Measurements from ENCODE around the gene BORCS8. TPM values are rescaled to one million over a fixed set of nuclear protein-coding genes. Genes with fewer than 3 reads are reported as not detected.

BORCS8 gene
- total RNA-seq, 4 donors from 2014 or later = 11.8 to 29.1 (median 18.8) TPM

GRCh38 chr19:19170053-19170872 lies 21.7 kb downstream of the BORCS8 start, which contains the start of gene MEF2B:
TSS of gene MEF2B (minus strand) at chr19:19170263. CDS start at chr19:19150735, 19,528 bp downstream.
- peak within 1 kb of the TSS in 3 of 4 donors; percentile 11 to 35 (median 30) for H3K4me3 ChIP-seq
- WGBS, 2 donors = 10 to 15% methylated on average over 24 to 56 of the region's 56 CpGs
- H3K4me1 ChIP-seq = peaks cover 0 to 21% (median 5%) of the 10 kb centered on the region in 4 donors
- H3K27me3 ChIP-seq = no peaks in the 10 kb centered on the region
- H3K9me3 ChIP-seq = no peaks in the 10 kb centered on the region
- DNase-seq (ENCODE audit: low spot score in 2 of 2) = peak; percentile 34 to 42
- H3K36me3 ChIP-seq = peaks cover 0 to 14% (median 0%) of the 10 kb centered on the region in 3 donors
- TF ChIP-seq POLR2A (IDR thresholded peaks at IDR 0.05) (no peak), CTCF (IDR thresholded peaks at IDR 0.05) (no peak), EP300 (IDR thresholded peaks at IDR 0.05) (no peak)
- no peak within 1 kb of the TSS for H3K27ac ChIP-seq

- 68 to 76% methylated on average over 9 of the region's 9 CpGs for WGBS, 2 donors
- TF ChIP-seq POLR2A (IDR thresholded peaks at IDR 0.05) = no peak
- TF ChIP-seq CTCF (IDR thresholded peaks at IDR 0.05) = no peak
- no peak for TF ChIP-seq EP300 (IDR thresholded peaks at IDR 0.05)
- H3K4me3 ChIP-seq = peak overlapping the region in 2 of 4 donors; percentile 30 to 35
- H3K27me3 ChIP-seq = no peaks in the 10 kb centered on the region
- H3K27ac ChIP-seq = no peak overlapping the region
- peaks cover 0 to 13% (median 0%) of the 10 kb centered on the region in 3 donors for H3K36me3 ChIP-seq
- no peaks in the 10 kb centered on the region for H3K9me3 ChIP-seq
- DNase-seq (ENCODE audit: low spot score in 2 of 2) = no peak
- H3K4me1 ChIP-seq = peaks cover 0 to 17% (median 5%) of the 10 kb centered on the region in 4 donors
Observed at GRCh38 chr19:19169236-19170052, 22.5 kb downstream of the BORCS8 start.

GRCh38 chr19:19167612-19168011 lies 24.3 kb downstream of the BORCS8 start:
- no peak overlapping the region for H3K4me3 ChIP-seq
- no peak for DNase-seq (ENCODE audit: low spot score in 2 of 2)
- H3K36me3 ChIP-seq = peaks cover 0 to 11% (median 0%) of the 10 kb centered on the region in 3 donors
- H3K27me3 ChIP-seq = no peaks in the 10 kb centered on the region
- TF ChIP-seq EP300 (IDR thresholded peaks at IDR 0.05) (no peak), CTCF (IDR thresholded peaks at IDR 0.05) (no peak), POLR2A (IDR thresholded peaks at IDR 0.05) (no peak)
- 72 to 77% methylated on average over 2 to 3 of the region's 3 CpGs for WGBS, 2 donors
- no peaks in the 10 kb centered on the region for H3K9me3 ChIP-seq
- no peak overlapping the region for H3K27ac ChIP-seq
- peaks cover 0 to 17% (median 5%) of the 10 kb centered on the region in 4 donors for H3K4me1 ChIP-seq

GRCh38 chr19:19165396-19165795 lies 26.6 kb downstream of the BORCS8 start:
- Histone ChIP-seq H3K36me3 (no peaks in the 10 kb centered on the region), H3K27ac (no peak overlapping the region), H3K4me1 (peaks cover 0 to 10% (median 4%) of the 10 kb centered on the region in 4 donors), H3K27me3 (no peaks in the 10 kb centered on the region), H3K4me3 (no peak overlapping the region), H3K9me3 (no peaks in the 10 kb centered on the region)
- no peak for DNase-seq (ENCODE audit: low spot score in 2 of 2)
- TF ChIP-seq EP300 (IDR thresholded peaks at IDR 0.05) (no peak), POLR2A (IDR thresholded peaks at IDR 0.05) (no peak), CTCF (IDR thresholded peaks at IDR 0.05) (no peak)
- whole genome bisulfite sequencing, 2 donors = 100% methylated on average over 1 of the region's 1 CpG

Measured in tibial nerve (tissue), 4 donors.